Fibroblast of skin of right quadriceps (primary cell): ENCODE results near the gene PIRT.
"Not testable (repeated sequence)": the region's sequence is repeated elsewhere in the genome, so short reads cannot be mapped to it uniquely, and the experiment has no call there.

ENCODE experiments used
- DNase-seq: peaks from one replicate; pipeline ENCODE4 v3.0.0-alpha.2; 2013

Gene PIRT

GRCh38 chr17:10837921-10838320, at the start of gene PIRT:
Gene PIRT, minus strand, starts transcription at chr17:10838087. Its CDS starts 12,442 bp downstream, at chr17:10825645.
- no peak for DNase-seq

- no peak for DNase-seq
Observed at GRCh38 chr17:10881959-10882358, 44.1 kb upstream of the PIRT start.

- no peak for DNase-seq
Observed at GRCh38 chr17:10879190-10879836, 41.4 kb upstream of the PIRT start.

GRCh38 chr17:10875984-10876555, 38.2 kb upstream of the PIRT start:
- peak; percentile 8 for DNase-seq

- DNase-seq, result peak; percentile 14
Observed at GRCh38 chr17:10875430-10875851, 37.6 kb upstream of the PIRT start.

- DNase-seq, result no peak
Observed at GRCh38 chr17:10871914-10872313, 34.0 kb upstream of the PIRT start.

- no peak for DNase-seq
Observed at GRCh38 chr17:10870336-10871050, 32.6 kb upstream of the PIRT start.

GRCh38 chr17:10868744-10869143, 30.9 kb upstream of the PIRT start:
- not testable (repeated sequence) for DNase-seq

GRCh38 chr17:10859051-10859450, 21.2 kb upstream of the PIRT start:
- DNase-seq, result no peak

- no peak for DNase-seq
Observed at GRCh38 chr17:10857976-10858375, 20.1 kb upstream of the PIRT start.

- not testable (repeated sequence) for DNase-seq
Observed at GRCh38 chr17:10846636-10847035, 8.7 kb upstream of the PIRT start.

GRCh38 chr17:10845388-10845751, 7.5 kb upstream of the PIRT start:
- no peak for DNase-seq

- DNase-seq, result peak; percentile 55
Observed at GRCh38 chr17:10844621-10845387, 6.9 kb upstream of the PIRT start.

- no peak for DNase-seq
Observed at GRCh38 chr17:10843811-10844210, 5.9 kb upstream of the PIRT start.

GRCh38 chr17:10842658-10843057, 4.8 kb upstream of the PIRT start:
- no peak for DNase-seq

GRCh38 chr17:10838682-10839081, 795 bp upstream of the PIRT start:
- no peak for DNase-seq

- DNase-seq, result no peak
Observed at GRCh38 chr17:10836966-10837590, 809 bp downstream of the PIRT start.

- no peak for DNase-seq
Observed at GRCh38 chr17:10836145-10836544, 1.7 kb downstream of the PIRT start.

GRCh38 chr17:10831696-10832095, 6.2 kb downstream of the PIRT start:
- no peak for DNase-seq

GRCh38 chr17:10827898-10828552, 9.9 kb downstream of the PIRT start:
- no peak for DNase-seq

- DNase-seq, result no peak
Observed at GRCh38 chr17:10824874-10825273, 13.0 kb downstream of the PIRT start.

- DNase-seq, result no peak
Observed at GRCh38 chr17:10821770-10822169, 16.1 kb downstream of the PIRT start.
